Stimulated activated naive CD8-positive, alpha-beta T cell treated with anti-CD3 and anti-CD28 coated beads, Interleukin-15, Interleukin-2, amounts not matched to agents 100 U/mL and 50 U/mL, for 24 hours (primary cell): ENCODE results near the gene OTUB1.
A peak's percentile ranks its signal among the peaks of the same experiment; 100 is the strongest.

ENCODE experiments used
- ATAC-seq: fragments of 150-1000 bp; cut with Tn5 transposase; one replicate; pipeline ENCODE4 v1.10.0; 2021
- DNase-seq: peaks from one replicate; pipeline ENCODE4 v3.0.0; 2021

The OTUB1 gene

GRCh38 chr11:64023712-64024710 lies 37.8 kb downstream of the OTUB1 start:
- ATAC-seq (no peak), DNase-seq (no peak)

GRCh38 chr11:64025205-64025604 lies 39.0 kb downstream of the OTUB1 start:
- DNase-seq (no peak), ATAC-seq (no peak)

- DNase-seq (no peak), ATAC-seq (no peak)
Measured at GRCh38 chr11:64026575-64027205, 40.5 kb downstream of the OTUB1 start.

- no peak for DNase-seq
- no peak for ATAC-seq
Measured at GRCh38 chr11:64027651-64028397, 41.6 kb downstream of the OTUB1 start.

- DNase-seq = no peak
- ATAC-seq = no peak
Measured at GRCh38 chr11:64028398-64029115, 42.3 kb downstream of the OTUB1 start.

GRCh38 chr11:64029773-64030172 lies 43.5 kb downstream of the OTUB1 start:
- ATAC-seq (no peak), DNase-seq (no peak)

GRCh38 chr11:64031001-64031400 lies 44.8 kb downstream of the OTUB1 start:
- DNase-seq = no peak
- no peak for ATAC-seq

- ATAC-seq = no peak
- no peak for DNase-seq
Measured at GRCh38 chr11:64032050-64032449, 45.8 kb downstream of the OTUB1 start.

- DNase-seq (no peak), ATAC-seq (no peak)
Measured at GRCh38 chr11:64034411-64034811, 48.2 kb downstream of the OTUB1 start.

- ATAC-seq (no peak), DNase-seq (no peak)
Measured at GRCh38 chr11:64035081-64035524, 48.9 kb downstream of the OTUB1 start.

- no peak for DNase-seq
- no peak for ATAC-seq
Measured at GRCh38 chr11:64035576-64035975, 49.3 kb downstream of the OTUB1 start, which contains the start of gene FLRT1. TSS of gene FLRT1 (plus strand) at chr11:64035931. CDS start at chr11:64116268, 80,337 bp downstream.

GRCh38 chr11:64036087-64037026 lies 50.1 kb downstream of the OTUB1 start:
- DNase-seq = peak; percentile 27
- ATAC-seq = no peak

GRCh38 chr11:64037027-64037634 lies 50.9 kb downstream of the OTUB1 start:
- no peak for ATAC-seq
- DNase-seq = no peak

GRCh38 chr11:64038500-64038899 lies 52.3 kb downstream of the OTUB1 start:
- DNase-seq (no peak), ATAC-seq (no peak)

- ATAC-seq (no peak), DNase-seq (no peak)
Measured at GRCh38 chr11:64039012-64039665, 52.9 kb downstream of the OTUB1 start.

GRCh38 chr11:64040684-64041322 lies 54.6 kb downstream of the OTUB1 start:
- ATAC-seq (no peak), DNase-seq (no peak)

- no peak for DNase-seq
- no peak for ATAC-seq
Measured at GRCh38 chr11:64041846-64042245, 55.6 kb downstream of the OTUB1 start.

GRCh38 chr11:64042301-64042700 lies 56.1 kb downstream of the OTUB1 start:
- ATAC-seq (no peak), DNase-seq (no peak)

GRCh38 chr11:64043545-64043944 lies 57.3 kb downstream of the OTUB1 start:
- DNase-seq (no peak), ATAC-seq (no peak)
